Activated naive CD4-positive, alpha-beta T cell treated with anti-CD3 and anti-CD28 coated beads for 36 hours (primary cell): ENCODE results near the gene IFITM1. TPM values are rescaled to one million over a fixed set of nuclear protein-coding genes. Genes with fewer than 3 reads are reported as not detected.
"Not testable (repeated sequence)": the region's sequence is repeated elsewhere in the genome, so short reads cannot be mapped to it uniquely, and the experiment has no call there.

Source experiments
- CTCF ChIA-PET: fragments of 350-600 bp; sonication (Branson Sonifier 250); formaldehyde crosslinking; loops from one replicate; lab custom pipeline; 2021; ENCODE audit warnings: antibody characterized with exemption; lab: Charles Lee
- DNase-seq: peaks from one replicate; pipeline ENCODE4 v3.0.0-alpha.2; 2020
- H3K27ac Mint-ChIP-seq: one replicate; pipeline ENCODE4 v1.8.0; 2021; ENCODE audit warnings: mild to moderate bottlenecking, mixed read lengths
- H3K27me3 Mint-ChIP-seq: one replicate; pipeline ENCODE4 v1.8.0; 2021; ENCODE audit warnings: low read depth, mixed read lengths
- H3K36me3 Mint-ChIP-seq: one replicate; pipeline ENCODE4 v1.8.0; 2021; ENCODE audit warnings: low read depth, mixed read lengths
- H3K4me1 Mint-ChIP-seq: one replicate; pipeline ENCODE4 v1.8.0; 2021; ENCODE audit warnings: low read depth, mixed read lengths
- H3K4me3 Mint-ChIP-seq: one replicate; pipeline ENCODE4 v1.8.0; 2021; ENCODE audit warnings: mild to moderate bottlenecking, moderate library complexity, mixed read lengths
- H3K9me3 Mint-ChIP-seq: one replicate; pipeline ENCODE4 v1.8.0; 2021; ENCODE audit warnings: mixed read lengths
- intact Hi-C: fragments of 100-400 bp; cut with micrococcal nuclease; formaldehyde crosslinking; loops from one replicate; pipeline ENCODE4 v1.15.1; 2023
- total RNA-seq, 2 experiments: library from RNA; stranded (reverse); gene quantifications; one replicate each; pipeline ENCODE4 v1.2.3, GENCODE V29; 2021

Gene IFITM1
- total RNA-seq, 2 experiments from 2014 or later: 359 to 378 TPM

GRCh38 chr11:284105-285020, 29.5 kb upstream of the IFITM1 start:
- Mint-ChIP-seq H3K4me3 (no peak overlapping the region), H3K36me3 (peaks cover 12% of the 10 kb centered on the region), H3K9me3 (no peaks in the 10 kb centered on the region), H3K27ac (peak overlapping the region; percentile 81), H3K4me1 (peaks cover 55% of the 10 kb centered on the region), H3K27me3 (peaks cover 18% of the 10 kb centered on the region)
- peak; percentile 4 for DNase-seq
- CTCF ChIA-PET: interaction anchor here (0.6 to 2.8 kb wide), 2 partner anchors 34 to 80 kb away, joined by 5 to 14 read pairs; no protein-coding TSS in a partner anchor
- intact Hi-C loops: loop anchor here (5.0 kb wide), 1 partner anchor 77 kb away; the partner anchor contains the start of genes BET1L and RIC8A

GRCh38 chr11:285021-285893, 28.6 kb upstream of the IFITM1 start:
- intact Hi-C loops: loop anchor here (5.0 kb wide), 1 partner anchor 78 kb away; the partner anchor contains the start of genes BET1L and RIC8A
- peaks cover 58% of the 10 kb centered on the region for H3K4me1 Mint-ChIP-seq
- no peaks in the 10 kb centered on the region for H3K9me3 Mint-ChIP-seq
- peak; percentile 3 for DNase-seq
- H3K4me3 Mint-ChIP-seq: no peak overlapping the region
- peak overlapping the region; percentile 31 for H3K27ac Mint-ChIP-seq
- peaks cover 16% of the 10 kb centered on the region for H3K27me3 Mint-ChIP-seq
- CTCF ChIA-PET: interaction anchor here (2.8 kb wide), 1 partner anchor 35 kb away, joined by 14 read pairs; no protein-coding TSS in a partner anchor
- H3K36me3 Mint-ChIP-seq: peaks cover 19% of the 10 kb centered on the region

DNA sequence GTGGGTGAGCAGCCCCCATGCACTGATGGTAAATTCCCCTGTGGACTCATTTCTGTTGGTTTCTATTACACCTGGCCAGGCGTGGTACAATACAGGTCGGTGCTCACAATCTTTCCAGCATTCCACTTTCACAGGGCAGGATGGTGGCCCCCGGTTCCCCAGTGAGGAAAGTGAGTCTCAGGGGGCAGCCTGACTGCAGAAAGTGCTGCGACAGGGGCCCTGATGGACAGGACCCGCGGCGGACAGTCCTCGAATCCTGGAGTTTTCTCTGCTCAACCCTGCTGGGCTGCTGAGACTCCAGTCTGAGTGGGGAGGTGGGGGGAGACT, 28.0 kb upstream of the IFITM1 start:
- H3K27ac Mint-ChIP-seq: peak overlapping the region; percentile 31
- DNase-seq: peak; percentile 3
- no peak overlapping the region for H3K4me3 Mint-ChIP-seq
- peaks cover 14% of the 10 kb centered on the region for H3K27me3 Mint-ChIP-seq
- H3K4me1 Mint-ChIP-seq: peaks cover 58% of the 10 kb centered on the region
- intact Hi-C loops: loop anchor here (2.0 to 5.0 kb wide), 2 partner anchors 35 to 79 kb away; partner anchors contain the start of genes BET1L and RIC8A
- H3K36me3 Mint-ChIP-seq: peaks cover 20% of the 10 kb centered on the region
- H3K9me3 Mint-ChIP-seq: no peaks in the 10 kb centered on the region
- CTCF ChIA-PET: interaction anchor here (0.9 to 1.0 kb wide), 2 partner anchors 37 to 69 kb away, joined by 3 read pairs; no protein-coding TSS in a partner anchor

DNA sequence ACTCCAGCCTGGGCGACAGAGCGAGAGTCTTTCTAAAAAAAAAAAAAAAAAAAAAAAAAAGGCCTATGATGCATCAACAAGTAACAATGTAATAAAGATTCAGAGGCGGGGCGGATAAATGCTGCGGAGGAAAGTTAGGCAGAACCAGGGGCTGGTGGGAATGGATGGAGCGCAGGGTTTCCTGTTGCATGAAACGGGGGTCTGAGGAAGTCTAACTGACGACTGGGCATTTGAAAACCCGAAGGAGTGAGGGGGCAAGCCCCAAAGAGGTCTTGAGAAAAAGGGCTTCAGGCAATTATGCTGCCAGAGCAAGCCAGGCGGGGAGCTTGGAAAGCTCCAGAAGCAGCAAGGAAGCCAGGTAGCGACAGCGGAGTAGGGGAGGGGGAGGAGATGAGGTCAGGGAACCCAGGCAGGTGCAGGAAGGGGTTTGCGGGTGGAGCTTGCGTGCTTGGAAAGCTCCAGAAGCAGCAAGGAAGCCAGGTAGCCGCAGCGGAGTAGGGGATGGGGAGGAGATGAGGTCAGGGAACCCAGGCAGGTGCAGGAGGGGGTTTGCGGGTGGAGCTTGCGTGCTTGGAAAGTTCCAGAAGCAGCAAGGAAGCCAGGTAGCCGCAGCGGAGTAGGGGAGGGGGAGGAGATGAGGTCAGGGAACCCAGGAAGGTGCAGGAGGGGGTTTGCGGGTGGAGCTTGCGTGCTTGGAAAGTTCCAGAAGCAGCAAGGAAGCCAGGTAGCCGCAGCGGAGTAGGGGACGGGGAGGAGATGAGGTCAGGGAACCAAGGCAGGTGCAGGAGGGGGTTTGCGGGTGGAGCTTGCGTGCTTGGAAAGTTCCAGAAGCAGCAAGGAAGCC, 26.6 kb upstream of the IFITM1 start:
- H3K27me3 Mint-ChIP-seq, H3K9me3 Mint-ChIP-seq: not testable (repeated sequence)
- intact Hi-C loops: loop anchor here (1.0 to 5.0 kb wide), 4 partner anchors 18 to 80 kb away; partner anchors contain the start of genes BET1L, PSMD13, RIC8A and SIRT3
- CTCF ChIA-PET: interaction anchor here (0.7 to 4.2 kb wide), 5 partner anchors 18 to 127 kb away, joined by 3 to 12 read pairs (median 3); partner anchors contain the start of gene SIGIRR
- DNase-seq: peak; percentile 82
- Mint-ChIP-seq H3K4me1 (peaks cover 49% of the 10 kb centered on the region), H3K36me3 (peaks cover 21% of the 10 kb centered on the region), H3K4me3 (peak overlapping the region; percentile 98), H3K27ac (peak overlapping the region; percentile 97)

DNA sequence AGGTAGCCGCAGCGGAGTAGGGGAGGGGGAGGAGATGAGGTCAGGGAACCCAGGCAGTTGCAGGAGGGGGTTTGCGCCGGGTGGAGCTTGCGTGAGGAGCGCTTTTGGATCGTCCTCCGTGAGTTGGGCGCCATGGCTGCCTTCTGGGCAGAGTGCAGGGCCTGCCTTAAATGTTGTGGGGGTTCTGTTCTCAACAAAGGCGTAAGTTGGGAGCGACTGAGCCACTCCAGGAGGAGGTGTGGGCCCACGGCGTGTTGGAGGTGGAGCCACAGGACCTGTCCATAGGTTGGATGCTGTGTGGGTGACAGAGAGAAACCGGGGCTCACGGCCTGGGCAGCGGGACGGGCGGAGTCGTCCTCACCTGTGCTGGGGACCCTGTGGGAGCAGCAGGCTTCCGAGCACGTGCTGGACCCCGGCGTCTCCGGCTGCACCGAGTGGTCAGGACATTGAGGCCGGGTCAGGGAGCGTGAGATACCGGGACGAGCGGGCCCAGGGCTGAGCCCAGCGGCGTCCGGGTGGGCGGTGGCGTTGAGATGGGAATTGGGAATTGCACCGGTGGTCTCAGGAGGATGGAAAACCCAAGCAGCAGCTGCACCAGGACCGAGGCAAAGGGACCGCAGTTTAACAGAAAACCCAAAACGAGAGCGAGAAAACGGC, 25.9 kb upstream of the IFITM1 start:
- intact Hi-C loops: loop anchor here (1.0 to 5.0 kb wide), 5 partner anchors 19 to 81 kb away; partner anchors contain the start of genes BET1L, PSMD13, RIC8A and SIRT3
- no peak for DNase-seq
- H3K9me3 Mint-ChIP-seq: no peaks in the 10 kb centered on the region
- peaks cover 42% of the 10 kb centered on the region for H3K4me1 Mint-ChIP-seq
- peaks cover 19% of the 10 kb centered on the region for H3K36me3 Mint-ChIP-seq
- peak overlapping the region; percentile 98 for H3K4me3 Mint-ChIP-seq
- H3K27me3 Mint-ChIP-seq: peaks cover 2% of the 10 kb centered on the region
- peak overlapping the region; percentile 97 for H3K27ac Mint-ChIP-seq
- CTCF ChIA-PET: interaction anchor here (0.7 to 4.2 kb wide), 4 partner anchors 17 to 37 kb away, joined by 3 to 12 read pairs (median 6); no protein-coding TSS in a partner anchor

- DNase-seq: peak; percentile 54
- Mint-ChIP-seq H3K27ac (peak within 1 kb of the TSS; percentile 97), H3K4me1 (peaks cover 36% of the 10 kb centered on the region), H3K4me3 (peak within 1 kb of the TSS; percentile 98), H3K9me3 (no peaks in the 10 kb centered on the region), H3K27me3 (peaks cover 2% of the 10 kb centered on the region), H3K36me3 (peaks cover 19% of the 10 kb centered on the region)
- intact Hi-C loops: loop anchor here (1.0 to 5.0 kb wide), 3 partner anchors 7 to 81 kb away; partner anchors contain the start of genes BET1L and RIC8A
- CTCF ChIA-PET: interaction anchor here (0.7 to 4.2 kb wide), 3 partner anchors 16 to 38 kb away, joined by 3 to 12 read pairs (median 10); no protein-coding TSS in a partner anchor
These were observed 25.1 kb upstream of the IFITM1 start, which contains the start of gene PGGHG for GRCh38 chr11:288478-289397. PGGHG (plus strand) TSS chr11:289126; CDS start chr11:289817, 691 bp downstream.

- Mint-ChIP-seq H3K36me3 (peaks cover 19% of the 10 kb centered on the region), H3K27ac (peak overlapping the region; percentile 56), H3K4me1 (peaks cover 34% of the 10 kb centered on the region), H3K27me3 (peaks cover 2% of the 10 kb centered on the region), H3K4me3 (peak overlapping the region; percentile 72), H3K9me3 (no peaks in the 10 kb centered on the region)
- CTCF ChIA-PET: interaction anchor here (4.2 kb wide), 1 partner anchor 16 kb away, joined by 12 read pairs; no protein-coding TSS in a partner anchor
- intact Hi-C loops: loop anchor here (1.0 to 5.0 kb wide), 3 partner anchors 8 to 82 kb away; partner anchors contain the start of genes BET1L and RIC8A
- DNase-seq: peak; percentile 12
These were observed 24.5 kb upstream of the IFITM1 start for GRCh38 chr11:289398-289711.

DNA sequence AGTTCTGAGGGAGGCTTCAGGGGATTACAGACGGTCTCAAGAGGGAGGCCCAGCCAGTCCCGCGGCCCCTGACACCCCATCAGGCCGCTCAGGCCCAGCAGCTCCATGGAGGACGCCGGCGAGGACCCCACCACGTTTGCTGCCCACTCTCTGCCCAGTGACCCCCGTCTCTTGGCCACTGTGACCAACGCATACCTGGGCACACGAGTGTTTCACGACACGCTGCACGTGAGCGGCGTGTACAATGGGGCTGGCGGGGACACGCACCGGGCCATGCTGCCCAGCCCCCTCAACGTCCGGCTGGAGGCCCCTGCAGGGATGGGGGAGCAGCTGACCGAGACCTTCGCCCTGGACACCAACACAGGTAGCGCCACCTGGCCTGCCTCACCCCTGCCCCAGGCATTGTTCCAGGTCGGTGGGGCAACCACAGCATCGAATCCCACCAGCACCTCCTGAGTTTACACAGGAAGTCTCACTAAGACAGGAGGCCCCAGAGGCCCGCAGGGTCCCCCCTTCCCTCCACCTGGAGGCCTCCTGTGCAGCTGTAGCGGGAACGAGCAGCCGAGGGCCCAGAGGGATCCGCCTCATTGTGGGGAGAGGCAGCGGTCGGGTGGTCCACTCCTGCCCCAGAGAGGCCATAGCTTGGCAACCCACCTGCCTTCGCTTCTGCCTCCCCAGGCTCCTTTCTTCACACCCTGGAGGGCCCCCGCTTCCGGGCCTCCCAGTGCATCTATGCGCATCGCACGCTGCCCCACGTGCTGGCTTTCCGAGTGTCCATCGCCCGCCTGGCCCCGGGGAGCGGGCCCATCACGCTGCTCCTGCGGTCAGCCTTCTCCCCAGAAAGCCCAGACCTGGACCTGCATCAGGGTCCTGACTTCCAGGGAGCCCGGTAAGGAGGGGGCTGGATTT, 23.9 kb upstream of the IFITM1 start:
- H3K4me3 Mint-ChIP-seq: peak overlapping the region; percentile 72

More for the DNA sequence above, 23.9 kb upstream of the IFITM1 start:
- DNase-seq: no peak
- no peaks in the 10 kb centered on the region for H3K9me3 Mint-ChIP-seq
- peaks cover 2% of the 10 kb centered on the region for H3K27me3 Mint-ChIP-seq
- CTCF ChIA-PET: interaction anchor here (1.0 to 4.2 kb wide), 2 partner anchors 15 to 39 kb away, joined by 3 to 12 read pairs; no protein-coding TSS in a partner anchor
- peaks cover 19% of the 10 kb centered on the region for H3K36me3 Mint-ChIP-seq
- peaks cover 33% of the 10 kb centered on the region for H3K4me1 Mint-ChIP-seq
- intact Hi-C loops: loop anchor here (1.0 to 5.0 kb wide), 3 partner anchors 9 to 83 kb away; partner anchors contain the start of genes BET1L and RIC8A
- peak overlapping the region; percentile 73 for H3K27ac Mint-ChIP-seq
